KOPT-K1 (cell line): ENCODE data around the gene KLHDC1.

Experiments used
- H3K27ac ChIP-seq: fragments of 200-600 bp; sonication (generic); 2 replicates; pipeline ENCODE4 v1.5.1; 2016; ENCODE audit warnings: antibody characterized with exemption, mild to moderate bottlenecking, low read depth, low read length; ENCODE audit not compliant: poor library complexity, severe bottlenecking
- H3K36me3 ChIP-seq: fragments of 200-600 bp; sonication (generic); 2 replicates; pipeline ENCODE4 v1.5.1; 2017; ENCODE audit warnings: antibody characterized with exemption, mild to moderate bottlenecking, low read length, moderate library complexity; ENCODE audit not compliant: insufficient read depth
- H3K9me3 ChIP-seq: fragments of 200-600 bp; sonication (generic); 2 replicates; pipeline ENCODE4 v1.5.1; 2017; ENCODE audit warnings: antibody characterized with exemption, low read length, mild to moderate bottlenecking; ENCODE audit not compliant: insufficient read depth, poor library complexity, severe bottlenecking

KLHDC1 gene

DNA sequence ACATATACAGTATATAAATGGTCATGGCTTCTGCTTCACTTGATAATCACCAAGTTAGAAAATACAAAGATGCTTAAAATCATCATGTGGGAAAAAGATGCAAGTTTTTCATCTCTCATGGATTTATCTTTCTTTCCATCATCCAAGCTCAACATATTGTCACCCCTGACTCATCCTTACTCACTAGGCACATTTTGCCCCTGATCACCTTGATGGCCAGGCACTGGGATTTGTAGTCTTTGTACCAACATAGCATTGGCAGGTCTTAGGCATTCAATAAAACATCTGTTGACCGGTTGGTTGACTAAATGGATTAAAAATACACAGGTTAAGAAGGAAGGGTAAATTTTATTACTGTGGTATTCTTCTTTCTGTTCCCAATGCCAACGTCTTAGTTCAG lies 103.1 kb downstream of the KLHDC1 start:
- Histone ChIP-seq H3K36me3 (peaks cover 100% of the 10 kb centered on the region), H3K27ac (no peak overlapping the region), H3K9me3 (no peaks in the 10 kb centered on the region)
